B cell (primary cell): ENCODE results near the gene DUS4L.

Experiments used
- EZH2 ChIP-seq: IDR thresholded peaks from 2 replicates; pipeline ENCODE4 v1.6.1; 2012; ENCODE audit warnings: borderline replicate concordance, low read depth, mild to moderate bottlenecking, moderate library complexity, low read length; ENCODE audit not compliant: insufficient read depth, poor library complexity, severe bottlenecking
- TF ChIP-seq, protein P1 (sequence below): fragments of 200-600 bp; IDR thresholded peaks from one replicate; pipeline ENCODE4 v1.8.0; 2022; ENCODE audit warnings: antibody characterized with exemption, mild to moderate bottlenecking

DNA sequence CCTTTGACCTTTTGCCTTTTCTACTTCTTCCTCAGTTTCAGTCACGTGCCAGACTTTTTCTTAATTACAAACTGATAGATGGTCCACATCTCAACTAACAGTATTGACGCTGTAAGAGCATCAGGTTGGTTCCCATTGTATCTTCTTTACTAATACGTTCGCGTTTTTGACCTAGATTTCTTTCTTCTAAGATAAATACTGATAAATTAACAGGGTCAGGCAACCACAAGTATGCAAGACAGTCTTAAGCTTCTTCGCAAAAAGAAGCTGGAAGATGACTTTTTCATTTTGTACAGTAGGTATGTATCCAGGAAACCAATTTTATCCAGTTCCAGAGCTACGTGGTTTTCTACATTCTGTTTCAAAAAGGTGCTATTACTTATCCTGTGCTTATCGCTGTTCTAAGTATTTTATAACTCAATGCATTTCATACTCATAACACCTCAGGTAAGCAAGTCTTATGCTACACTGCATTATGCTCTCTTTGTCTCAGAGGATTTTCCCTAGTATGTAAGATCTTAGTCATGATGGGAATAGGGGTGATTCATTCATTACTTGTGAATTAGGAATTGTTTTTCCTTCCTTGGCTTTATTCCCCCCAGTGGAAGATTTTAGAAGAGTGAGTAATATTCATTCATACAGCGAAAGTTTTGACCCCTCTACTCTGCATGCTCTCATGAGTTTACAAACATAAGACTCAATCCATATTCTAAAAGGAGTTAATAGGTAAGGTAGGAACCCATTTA lies 955 bp downstream of the DUS4L start:
- TF ChIP-seq, protein P1, sequence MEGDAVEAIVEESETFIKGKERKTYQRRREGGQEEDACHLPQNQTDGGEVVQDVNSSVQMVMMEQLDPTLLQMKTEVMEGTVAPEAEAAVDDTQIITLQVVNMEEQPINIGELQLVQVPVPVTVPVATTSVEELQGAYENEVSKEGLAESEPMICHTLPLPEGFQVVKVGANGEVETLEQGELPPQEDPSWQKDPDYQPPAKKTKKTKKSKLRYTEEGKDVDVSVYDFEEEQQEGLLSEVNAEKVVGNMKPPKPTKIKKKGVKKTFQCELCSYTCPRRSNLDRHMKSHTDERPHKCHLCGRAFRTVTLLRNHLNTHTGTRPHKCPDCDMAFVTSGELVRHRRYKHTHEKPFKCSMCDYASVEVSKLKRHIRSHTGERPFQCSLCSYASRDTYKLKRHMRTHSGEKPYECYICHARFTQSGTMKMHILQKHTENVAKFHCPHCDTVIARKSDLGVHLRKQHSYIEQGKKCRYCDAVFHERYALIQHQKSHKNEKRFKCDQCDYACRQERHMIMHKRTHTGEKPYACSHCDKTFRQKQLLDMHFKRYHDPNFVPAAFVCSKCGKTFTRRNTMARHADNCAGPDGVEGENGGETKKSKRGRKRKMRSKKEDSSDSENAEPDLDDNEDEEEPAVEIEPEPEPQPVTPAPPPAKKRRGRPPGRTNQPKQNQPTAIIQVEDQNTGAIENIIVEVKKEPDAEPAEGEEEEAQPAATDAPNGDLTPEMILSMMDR = no peak
- TF ChIP-seq EZH2 = no peak
